Caco-2 (cell line): ENCODE results near the gene ADAMTS8. TPM values are rescaled to one million over a fixed set of nuclear protein-coding genes. Genes with fewer than 3 reads are reported as not detected.

Experiments
- BruUV-seq: library from RNA; stranded (reverse); fragments of 400-500 nt; replicated peaks from 2 replicates; lab custom pipeline; 2021; lab: Mats Ljungman, UMichigan
- CTCF ChIA-PET: fragments of 300-600 bp; sonication (Branson Sonifier 250); formaldehyde crosslinking; loops from one replicate; lab custom pipeline; 2022; ENCODE audit warnings: antibody characterized with exemption; lab: Charles Lee
- POLR2A ChIA-PET: fragments of 300-600 bp; sonication (Branson Sonifier 250); formaldehyde crosslinking; loops from one replicate; lab custom pipeline; 2022; ENCODE audit warnings: antibody characterized with exemption; lab: Charles Lee
- DNase-seq, 2 experiments: peaks; one replicate each; pipeline versions ENCODE4 v3.0.0 to v3.0.0-alpha.2; 2020 to 2022
- H3K27me3 ChIP-seq: replicated peaks from 2 replicates; pipeline ENCODE4 v1.6.0; 2011; ENCODE audit warnings: low read length; ENCODE audit not compliant: control insufficient read depth, insufficient read depth
- H3K36me3 ChIP-seq: 2 replicates; pipeline ENCODE4 v1.5.1; 2011; ENCODE audit warnings: low read length; ENCODE audit not compliant: control insufficient read depth, insufficient read depth
- H3K4me1 ChIP-seq: fragments of 250-450 bp; sonication (Bioruptor Pico); 2 replicates; pipeline ENCODE4 v1.5.1; 2020; ENCODE audit warnings: mild to moderate bottlenecking
- H3K4me3 ChIP-seq: 2 replicates; pipeline ENCODE4 v1.5.1; 2011; ENCODE audit warnings: low read depth, mild to moderate bottlenecking, control low read depth, low read length
- H3K9me3 ChIP-seq: fragments of 250-450 bp; sonication (Bioruptor Pico); 2 replicates; pipeline ENCODE4 v1.5.1; 2020; ENCODE audit warnings: mild to moderate bottlenecking, moderate library complexity
- H3K27ac Mint-ChIP-seq: one replicate; pipeline ENCODE4 v1.8.0; 2022; ENCODE audit warnings: mixed read lengths; ENCODE audit not compliant: unreplicated experiment
- H3K27me3 Mint-ChIP-seq: one replicate; pipeline ENCODE4 v1.8.0; 2022; ENCODE audit warnings: mixed read lengths; ENCODE audit not compliant: insufficient read depth, unreplicated experiment
- H3K36me3 Mint-ChIP-seq: one replicate; pipeline ENCODE4 v1.8.0; 2022; ENCODE audit warnings: mild to moderate bottlenecking, mixed read lengths; ENCODE audit not compliant: insufficient read depth, unreplicated experiment
- H3K4me1 Mint-ChIP-seq: one replicate; pipeline ENCODE4 v1.8.0; 2022; ENCODE audit warnings: low read depth, mixed read lengths; ENCODE audit not compliant: unreplicated experiment
- H3K4me3 Mint-ChIP-seq: one replicate; pipeline ENCODE4 v1.8.0; 2022; ENCODE audit warnings: mild to moderate bottlenecking, moderate library complexity, mixed read lengths; ENCODE audit not compliant: unreplicated experiment
- H3K9me3 Mint-ChIP-seq: one replicate; pipeline ENCODE4 v1.8.0; 2022; ENCODE audit warnings: mixed read lengths; ENCODE audit not compliant: unreplicated experiment
- intact Hi-C: fragments of 100-400 bp; cut with micrococcal nuclease; formaldehyde crosslinking; loops from one replicate; pipeline ENCODE4 v1.10.0; 2022; ENCODE audit not compliant: unreplicated experiment
- total RNA-seq: library from RNA; stranded (reverse); gene quantifications from 2 replicates; pipeline ENCODE4 v1.2.3, GENCODE V29; 2022
- TF ChIP-seq, protein P1 (sequence below), 2 experiments: fragments of 200-600 bp in 1 of 2; IDR thresholded peaks; 1 replicate in 1 of 2; 2 replicates in 1 of 2; pipeline versions ENCODE4 v1.5.1 to v1.8.0; 2011 to 2022; ENCODE audit warnings: antibody characterized with exemption in 1 of 2, control low read depth in 1 of 2, inconsistent platforms in 1 of 2, low read depth in 1 of 2, low read length in 1 of 2, mild to moderate bottlenecking in 1 of 2, moderate library complexity in 1 of 2; ENCODE audit not compliant: insufficient read depth in 1 of 2, severe bottlenecking in 1 of 2, unreplicated experiment in 1 of 2

Gene ADAMTS8
- total RNA-seq, 1 experiment from 2014 or later: not detected

DNA sequence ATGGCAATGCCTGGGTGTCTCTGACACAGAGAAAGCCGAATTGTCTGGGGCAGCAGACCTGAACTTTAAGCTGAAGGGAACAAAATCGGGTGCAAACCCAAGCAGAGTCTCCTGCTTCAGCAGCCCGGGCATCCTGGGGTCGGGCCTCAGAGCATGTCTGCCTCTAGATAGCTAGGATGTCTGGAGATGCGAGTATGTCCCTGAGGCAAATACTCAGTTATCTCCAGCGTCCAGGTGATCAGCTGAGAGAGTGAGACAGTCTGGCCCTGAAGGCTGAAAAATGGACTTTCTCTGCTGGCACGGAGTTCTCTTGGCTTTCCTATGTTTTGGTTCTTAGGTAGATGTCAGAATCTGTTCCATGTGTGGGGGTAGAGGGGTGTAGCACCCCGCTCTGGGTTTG, 3.3 kb downstream of the ADAMTS8 start:
- H3K4me1 ChIP-seq: peaks cover 5% of the 10 kb centered on the region
- Mint-ChIP-seq H3K4me3 (no peak overlapping the region), H3K27me3 (peaks cover 54% of the 10 kb centered on the region), H3K9me3 (no peaks in the 10 kb centered on the region), H3K4me1 (peaks cover 14% of the 10 kb centered on the region), H3K36me3 (no peaks in the 10 kb centered on the region), H3K27ac (no peak overlapping the region)
- H3K4me3 ChIP-seq: no peak overlapping the region
- H3K9me3 ChIP-seq: no peaks in the 10 kb centered on the region
- TF ChIP-seq, protein P1, sequence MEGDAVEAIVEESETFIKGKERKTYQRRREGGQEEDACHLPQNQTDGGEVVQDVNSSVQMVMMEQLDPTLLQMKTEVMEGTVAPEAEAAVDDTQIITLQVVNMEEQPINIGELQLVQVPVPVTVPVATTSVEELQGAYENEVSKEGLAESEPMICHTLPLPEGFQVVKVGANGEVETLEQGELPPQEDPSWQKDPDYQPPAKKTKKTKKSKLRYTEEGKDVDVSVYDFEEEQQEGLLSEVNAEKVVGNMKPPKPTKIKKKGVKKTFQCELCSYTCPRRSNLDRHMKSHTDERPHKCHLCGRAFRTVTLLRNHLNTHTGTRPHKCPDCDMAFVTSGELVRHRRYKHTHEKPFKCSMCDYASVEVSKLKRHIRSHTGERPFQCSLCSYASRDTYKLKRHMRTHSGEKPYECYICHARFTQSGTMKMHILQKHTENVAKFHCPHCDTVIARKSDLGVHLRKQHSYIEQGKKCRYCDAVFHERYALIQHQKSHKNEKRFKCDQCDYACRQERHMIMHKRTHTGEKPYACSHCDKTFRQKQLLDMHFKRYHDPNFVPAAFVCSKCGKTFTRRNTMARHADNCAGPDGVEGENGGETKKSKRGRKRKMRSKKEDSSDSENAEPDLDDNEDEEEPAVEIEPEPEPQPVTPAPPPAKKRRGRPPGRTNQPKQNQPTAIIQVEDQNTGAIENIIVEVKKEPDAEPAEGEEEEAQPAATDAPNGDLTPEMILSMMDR (IDR thresholded peaks at IDR 0.05; ENCODE audit: insufficient read depth in 1 of 2, low read depth in 1 of 2, low read length in 1 of 2, severe bottlenecking in 1 of 2, unreplicated experiment in 1 of 2): no peak
- POLR2A ChIA-PET: no interaction called here
- intact Hi-C loops: no loop called here
- CTCF ChIA-PET: interaction anchor here (0.6 to 1.8 kb wide), 5 partner anchors 39 to 437 kb away, joined by 3 to 5 read pairs (median 4); no protein-coding TSS in a partner anchor
- no peaks in the 10 kb centered on the region for H3K36me3 ChIP-seq
- no peak for DNase-seq
- BruUV-seq: no TSS peak
- H3K27me3 ChIP-seq: peaks cover 26% of the 10 kb centered on the region

DNA sequence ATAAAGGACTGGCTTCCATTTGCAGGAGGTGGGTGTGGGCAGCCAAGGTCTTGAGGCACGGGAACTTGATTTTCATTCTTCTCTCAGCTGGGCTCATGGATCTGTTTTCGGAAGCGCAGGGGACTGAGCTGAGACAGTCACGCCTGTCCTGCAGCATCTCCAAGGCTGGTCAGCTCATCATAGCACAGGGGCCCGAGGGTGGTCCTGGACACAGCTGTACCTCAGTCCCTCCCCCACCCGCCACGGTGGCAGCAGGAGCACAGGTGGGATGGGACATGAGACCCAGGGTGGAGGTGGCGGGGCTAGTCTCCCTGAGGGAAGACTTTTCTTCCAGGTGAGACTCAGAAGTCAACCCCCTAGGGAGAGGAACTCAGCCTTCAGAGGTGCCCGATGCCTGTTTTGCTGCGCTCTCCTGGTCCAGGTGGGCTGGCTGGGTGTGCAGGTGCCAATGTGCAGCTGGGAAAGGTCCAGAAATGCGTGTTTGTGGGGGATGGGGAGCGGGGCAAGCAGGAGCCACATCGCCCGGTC, 3.7 kb downstream of the ADAMTS8 start:
- Histone ChIP-seq H3K4me1 (peaks cover 5% of the 10 kb centered on the region), H3K36me3 (no peaks in the 10 kb centered on the region), H3K27me3 (peaks cover 23% of the 10 kb centered on the region), H3K4me3 (no peak overlapping the region), H3K9me3 (no peaks in the 10 kb centered on the region)
- ChIA-PET CTCF (interaction anchor here (0.6 to 1.8 kb wide), 3 partner anchors 39 to 437 kb away, joined by 3 to 5 read pairs (median 4); no protein-coding TSS in a partner anchor), POLR2A (no interaction called here)
- BruUV-seq: no TSS peak
- Mint-ChIP-seq H3K27me3 (peaks cover 54% of the 10 kb centered on the region), H3K9me3 (no peaks in the 10 kb centered on the region), H3K27ac (no peak overlapping the region), H3K36me3 (no peaks in the 10 kb centered on the region), H3K4me3 (no peak overlapping the region), H3K4me1 (peaks cover 14% of the 10 kb centered on the region)
- no peak for DNase-seq
- intact Hi-C loops: loop anchor here (1.0 kb wide), 1 partner anchor 217 kb away; no protein-coding TSS in a partner anchor
- TF ChIP-seq, protein P1 (IDR thresholded peaks at IDR 0.05; ENCODE audit: insufficient read depth in 1 of 2, low read depth in 1 of 2, low read length in 1 of 2, severe bottlenecking in 1 of 2, unreplicated experiment in 1 of 2): no peak

DNA sequence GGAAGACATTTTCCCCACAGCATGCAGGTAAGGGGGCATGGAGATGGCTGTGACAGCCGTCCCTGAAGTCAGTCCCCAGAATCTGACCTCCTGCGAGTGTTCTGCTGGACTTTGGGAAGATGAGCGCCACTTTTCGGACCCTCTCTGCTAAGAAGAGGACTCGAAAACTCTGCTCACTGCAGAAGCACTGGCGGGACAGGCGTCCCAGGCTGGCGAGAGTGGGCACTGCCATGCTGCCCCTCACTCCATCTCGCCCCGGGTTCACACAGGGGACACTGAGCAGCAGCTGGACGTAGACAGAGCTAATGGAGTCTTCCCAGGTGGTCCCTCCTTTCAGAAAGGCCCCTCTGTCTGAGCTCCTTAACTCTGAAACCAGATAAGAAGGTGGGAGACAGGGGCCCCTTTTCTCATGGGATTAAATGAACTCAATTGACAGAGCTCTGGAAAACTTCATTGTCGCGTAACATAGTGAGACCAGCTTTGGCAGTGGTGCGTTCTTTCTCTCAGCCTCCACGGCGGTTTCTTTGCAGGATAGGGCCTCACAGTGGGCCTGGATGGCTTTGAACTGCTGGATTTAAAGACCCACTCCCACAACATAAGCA, 4.8 kb downstream of the ADAMTS8 start:
- TF ChIP-seq, protein P1 (IDR thresholded peaks at IDR 0.05; ENCODE audit: insufficient read depth in 1 of 2, low read depth in 1 of 2, low read length in 1 of 2, severe bottlenecking in 1 of 2, unreplicated experiment in 1 of 2): no peak
- no peak overlapping the region for H3K27ac Mint-ChIP-seq
- H3K4me1 ChIP-seq: peaks cover 5% of the 10 kb centered on the region
- no peaks in the 10 kb centered on the region for H3K36me3 ChIP-seq
- intact Hi-C loops: loop anchor here (1.0 kb wide), 1 partner anchor 216 kb away; no protein-coding TSS in a partner anchor
- no peaks in the 10 kb centered on the region for H3K9me3 ChIP-seq
- no peaks in the 10 kb centered on the region for H3K36me3 Mint-ChIP-seq
- peaks cover 10% of the 10 kb centered on the region for H3K4me1 Mint-ChIP-seq
- DNase-seq: no peak
- H3K4me3 Mint-ChIP-seq: no peak overlapping the region
- H3K9me3 Mint-ChIP-seq: no peaks in the 10 kb centered on the region
- H3K27me3 Mint-ChIP-seq: peaks cover 44% of the 10 kb centered on the region
- BruUV-seq: no TSS peak
- ChIA-PET POLR2A (no interaction called here), CTCF (interaction anchor here (1.0 to 1.8 kb wide), 2 partner anchors 211 to 438 kb away, joined by 3 to 5 read pairs; no protein-coding TSS in a partner anchor)
- H3K27me3 ChIP-seq: peaks cover 20% of the 10 kb centered on the region
- no peak overlapping the region for H3K4me3 ChIP-seq
